Fibroblast of villous mesenchyme (primary cell): ENCODE results near the gene YBX2. TPM values are rescaled to one million over a fixed set of nuclear protein-coding genes. Genes with fewer than 3 reads are reported as not detected.

Experiments used
- DNase-seq: peaks from one replicate; pipeline ENCODE4 v3.0.0-alpha.2; 2010; ENCODE audit warnings: low read depth
- H3K4me3 ChIP-seq: 2 replicates; pipeline ENCODE4 v1.5.1; 2011; ENCODE audit warnings: low read depth, mild to moderate bottlenecking, low read length
- CTCF ChIP-seq: IDR thresholded peaks from 2 replicates; pipeline ENCODE4 v1.5.1; 2012; ENCODE audit warnings: low read depth, mild to moderate bottlenecking, low read length; ENCODE audit not compliant: insufficient read depth
- total RNA-seq: library from RNA; depleted of rRNA; stranded (reverse); fragments of >200 nt; gene quantifications from 2 replicates; pipeline ENCODE4 v1.2.3, GENCODE V29; 2012

The YBX2 gene
- total RNA-seq, 1 donor: not detected

GRCh38 chr17:7322520-7323194 lies 28.2 kb upstream of the YBX2 start:
- H3K4me3 ChIP-seq: no peak overlapping the region
- no peak for DNase-seq
- no peak for TF ChIP-seq CTCF

GRCh38 chr17:7321466-7321865 lies 27.0 kb upstream of the YBX2 start:
- DNase-seq: no peak
- TF ChIP-seq CTCF: no peak
- H3K4me3 ChIP-seq: no peak overlapping the region

- no peak overlapping the region for H3K4me3 ChIP-seq
- no peak for DNase-seq
- no peak for TF ChIP-seq CTCF
Observed at GRCh38 chr17:7318121-7318860, 23.9 kb upstream of the YBX2 start.

- no peak overlapping the region for H3K4me3 ChIP-seq
- TF ChIP-seq CTCF: no peak
- DNase-seq: no peak
Observed at GRCh38 chr17:7317161-7317803, 22.8 kb upstream of the YBX2 start.

- TF ChIP-seq CTCF: no peak
- no peak for DNase-seq
- H3K4me3 ChIP-seq: peak overlapping the region; percentile 83
Observed at GRCh38 chr17:7315570-7316235, 21.3 kb upstream of the YBX2 start.

- peak; percentile 85 for DNase-seq
- H3K4me3 ChIP-seq: peak within 1 kb of the TSS; percentile 83
- no peak for TF ChIP-seq CTCF
Observed at GRCh38 chr17:7314719-7315569, 20.5 kb upstream of the YBX2 start, which contains the start of gene GPS2. Gene GPS2 (minus strand): TSS chr17:7315360. CDS start chr17:7315052, 308 bp downstream.
